Uterus (tissue), 2 donors: Measurements from ENCODE around the gene ARHGEF25.

Experiments used
- POLR2A ChIP-seq, 2 donors: fragments of 450-650 bp; IDR thresholded peaks; one replicate each; pipeline ENCODE4 v1.6.1; 2016; ENCODE audit warnings: antibody characterized with exemption in 2 of 2, mild to moderate bottlenecking in 1 of 2, moderate library complexity in 1 of 2
- TF ChIP-seq, protein P1 (sequence below), 4 experiments: fragments of 200-600 bp in 2 of 4; fragments of 450-650 bp in 2 of 4; sonication (generic) in 2 of 4; IDR thresholded peaks; one replicate each; pipeline ENCODE4 v1.5.1; 2016 to 2019; ENCODE audit warnings: antibody characterized with exemption in 4 of 4, mild to moderate bottlenecking in 2 of 4, moderate library complexity in 1 of 4

DNA sequence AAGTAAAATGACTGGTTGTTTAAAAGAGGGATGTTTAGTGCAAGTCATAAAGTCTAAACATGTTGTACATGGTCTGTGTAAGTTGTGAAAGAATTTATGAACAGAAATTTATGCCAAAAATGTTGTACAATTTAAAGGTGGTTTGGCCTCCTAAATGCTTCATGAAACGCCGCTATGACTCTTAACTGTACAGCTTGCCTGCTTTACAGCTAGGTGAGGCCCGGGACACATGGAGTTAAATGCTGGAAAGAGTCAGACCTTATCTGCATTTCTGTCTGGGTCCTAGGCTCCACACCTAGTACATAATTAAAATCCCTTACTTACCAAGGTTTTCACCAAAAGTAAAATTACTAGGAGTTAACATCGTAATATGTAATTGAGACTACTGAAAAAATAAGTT, 50.1 kb downstream of the ARHGEF25 start:
- no peak for TF ChIP-seq POLR2A (IDR thresholded peaks at IDR 0.05)
- TF ChIP-seq, protein P1, sequence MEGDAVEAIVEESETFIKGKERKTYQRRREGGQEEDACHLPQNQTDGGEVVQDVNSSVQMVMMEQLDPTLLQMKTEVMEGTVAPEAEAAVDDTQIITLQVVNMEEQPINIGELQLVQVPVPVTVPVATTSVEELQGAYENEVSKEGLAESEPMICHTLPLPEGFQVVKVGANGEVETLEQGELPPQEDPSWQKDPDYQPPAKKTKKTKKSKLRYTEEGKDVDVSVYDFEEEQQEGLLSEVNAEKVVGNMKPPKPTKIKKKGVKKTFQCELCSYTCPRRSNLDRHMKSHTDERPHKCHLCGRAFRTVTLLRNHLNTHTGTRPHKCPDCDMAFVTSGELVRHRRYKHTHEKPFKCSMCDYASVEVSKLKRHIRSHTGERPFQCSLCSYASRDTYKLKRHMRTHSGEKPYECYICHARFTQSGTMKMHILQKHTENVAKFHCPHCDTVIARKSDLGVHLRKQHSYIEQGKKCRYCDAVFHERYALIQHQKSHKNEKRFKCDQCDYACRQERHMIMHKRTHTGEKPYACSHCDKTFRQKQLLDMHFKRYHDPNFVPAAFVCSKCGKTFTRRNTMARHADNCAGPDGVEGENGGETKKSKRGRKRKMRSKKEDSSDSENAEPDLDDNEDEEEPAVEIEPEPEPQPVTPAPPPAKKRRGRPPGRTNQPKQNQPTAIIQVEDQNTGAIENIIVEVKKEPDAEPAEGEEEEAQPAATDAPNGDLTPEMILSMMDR (IDR thresholded peaks at IDR 0.05) = no peak
